RWPE1 (cell line): ENCODE results near the gene LMNTD1.

Experiments
- CTCF ChIA-PET: fragments of 350-600 bp; sonication (Branson Sonifier 250); formaldehyde crosslinking; extraction: SDS; loops from one replicate; lab custom pipeline; 2021; lab: Yijun Ruan, JAX
- POLR2A ChIA-PET: fragments of 400-600 bp; formaldehyde crosslinking; extraction: SDS; loops from one replicate; lab custom pipeline; 2020; ENCODE audit warnings: antibody characterized with exemption; ENCODE audit not compliant: low non-redundant PET; lab: Yijun Ruan, JAX
- DNase-seq: peaks from one replicate; pipeline ENCODE4 v3.0.0; 2012; ENCODE audit warnings: low spot score
- H3K27ac ChIP-seq: fragments of 450-650 bp; 2 replicates; pipeline ENCODE4 v1.5.1; 2017
- TF ChIP-seq, protein P1 (sequence below): fragments of 450-650 bp; conservative IDR thresholded peaks from 2 replicates; pipeline ENCODE4 v1.5.1; 2017; ENCODE audit warnings: low read depth, mild to moderate bottlenecking

The LMNTD1 gene

DNA sequence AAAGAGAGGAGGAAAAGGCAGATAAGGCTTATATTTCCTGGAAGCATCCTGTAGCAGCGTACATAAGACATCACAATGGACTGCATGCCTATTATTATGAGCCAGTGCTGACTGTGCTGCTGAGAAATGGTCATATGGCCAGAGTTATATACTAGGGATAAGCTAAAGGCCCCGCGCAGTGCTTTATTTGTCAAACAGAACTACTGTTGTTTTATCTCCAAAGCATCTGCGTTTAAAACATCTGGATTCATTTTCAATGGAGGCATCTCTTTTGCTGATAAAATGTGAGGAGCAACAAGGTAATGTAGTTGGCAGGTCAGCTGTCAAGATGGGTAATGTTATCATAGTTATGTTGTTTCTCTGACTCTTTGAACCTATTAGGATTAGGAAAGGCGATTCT is 28.0 kb upstream of the LMNTD1 start:
- CTCF ChIA-PET = interaction anchor here (0.6 kb wide), 1 partner anchor 40 kb away, joined by 4 read pairs; no protein-coding TSS in a partner anchor
- DNase-seq = no peak
- H3K27ac ChIP-seq = no peak overlapping the region
- POLR2A ChIA-PET = no interaction called here
- TF ChIP-seq, protein P1, sequence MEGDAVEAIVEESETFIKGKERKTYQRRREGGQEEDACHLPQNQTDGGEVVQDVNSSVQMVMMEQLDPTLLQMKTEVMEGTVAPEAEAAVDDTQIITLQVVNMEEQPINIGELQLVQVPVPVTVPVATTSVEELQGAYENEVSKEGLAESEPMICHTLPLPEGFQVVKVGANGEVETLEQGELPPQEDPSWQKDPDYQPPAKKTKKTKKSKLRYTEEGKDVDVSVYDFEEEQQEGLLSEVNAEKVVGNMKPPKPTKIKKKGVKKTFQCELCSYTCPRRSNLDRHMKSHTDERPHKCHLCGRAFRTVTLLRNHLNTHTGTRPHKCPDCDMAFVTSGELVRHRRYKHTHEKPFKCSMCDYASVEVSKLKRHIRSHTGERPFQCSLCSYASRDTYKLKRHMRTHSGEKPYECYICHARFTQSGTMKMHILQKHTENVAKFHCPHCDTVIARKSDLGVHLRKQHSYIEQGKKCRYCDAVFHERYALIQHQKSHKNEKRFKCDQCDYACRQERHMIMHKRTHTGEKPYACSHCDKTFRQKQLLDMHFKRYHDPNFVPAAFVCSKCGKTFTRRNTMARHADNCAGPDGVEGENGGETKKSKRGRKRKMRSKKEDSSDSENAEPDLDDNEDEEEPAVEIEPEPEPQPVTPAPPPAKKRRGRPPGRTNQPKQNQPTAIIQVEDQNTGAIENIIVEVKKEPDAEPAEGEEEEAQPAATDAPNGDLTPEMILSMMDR = no peak

DNA sequence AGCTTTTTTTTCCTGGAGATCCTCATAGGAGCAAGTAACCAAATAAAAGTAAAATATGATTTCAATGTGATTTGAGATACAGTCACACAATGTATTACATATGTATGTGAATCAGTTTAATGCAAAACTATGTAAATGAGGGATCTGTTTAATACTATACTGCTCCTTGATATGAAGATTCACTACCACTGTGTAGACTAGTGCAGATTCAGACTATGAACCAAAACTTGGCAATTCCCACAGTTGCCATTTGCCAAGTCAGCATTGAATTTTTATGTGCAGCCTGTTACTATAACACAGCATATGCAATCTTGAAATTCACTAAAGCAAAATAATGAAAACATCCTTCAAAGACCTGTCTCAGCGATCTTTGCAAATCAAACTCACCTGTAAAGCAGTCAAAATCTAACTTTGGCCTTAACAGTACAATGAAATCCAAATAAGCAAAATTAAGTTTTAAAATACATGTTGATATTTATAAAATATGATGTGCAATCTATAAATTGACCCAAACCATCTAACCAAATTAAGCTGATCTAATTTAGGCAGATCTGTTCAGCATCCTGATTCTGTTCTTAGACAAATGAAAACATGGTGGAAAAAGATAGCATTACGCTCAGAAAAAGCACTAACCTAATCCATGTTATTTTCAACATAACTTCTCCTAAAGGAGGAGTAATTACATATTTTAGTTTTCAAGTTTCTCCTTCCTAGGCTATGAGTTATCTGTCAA is 25.5 kb upstream of the LMNTD1 start:
- CTCF ChIA-PET = no interaction called here

DNA sequence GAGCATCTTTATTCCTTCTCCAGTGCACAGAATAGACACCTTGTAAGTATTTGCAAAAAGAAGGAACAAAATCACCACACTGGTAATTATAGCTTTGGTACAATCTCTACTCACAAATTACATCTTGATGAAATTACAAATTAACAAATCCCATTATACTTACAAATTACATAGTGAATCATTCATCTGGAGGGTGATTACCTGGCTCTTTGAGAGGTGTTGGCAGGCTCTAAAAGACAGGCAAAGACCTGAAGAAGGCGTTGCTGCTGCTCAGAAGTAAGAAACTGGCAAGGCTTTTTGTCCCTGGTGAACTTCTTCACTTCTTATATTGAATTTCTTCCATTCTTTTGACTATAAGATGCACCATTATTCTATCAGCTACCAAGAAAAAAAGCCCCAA is 21.7 kb upstream of the LMNTD1 start:
- ChIA-PET CTCF (no interaction called here), POLR2A (no interaction called here)
- TF ChIP-seq, protein P1 = no peak
- no peak for DNase-seq
- H3K27ac ChIP-seq = no peak overlapping the region

More for the DNA sequence above, 25.5 kb upstream of the LMNTD1 start:
- DNase-seq = no peak
- no peak overlapping the region for H3K27ac ChIP-seq
- POLR2A ChIA-PET = no interaction called here
- TF ChIP-seq, protein P1 = no peak

DNA sequence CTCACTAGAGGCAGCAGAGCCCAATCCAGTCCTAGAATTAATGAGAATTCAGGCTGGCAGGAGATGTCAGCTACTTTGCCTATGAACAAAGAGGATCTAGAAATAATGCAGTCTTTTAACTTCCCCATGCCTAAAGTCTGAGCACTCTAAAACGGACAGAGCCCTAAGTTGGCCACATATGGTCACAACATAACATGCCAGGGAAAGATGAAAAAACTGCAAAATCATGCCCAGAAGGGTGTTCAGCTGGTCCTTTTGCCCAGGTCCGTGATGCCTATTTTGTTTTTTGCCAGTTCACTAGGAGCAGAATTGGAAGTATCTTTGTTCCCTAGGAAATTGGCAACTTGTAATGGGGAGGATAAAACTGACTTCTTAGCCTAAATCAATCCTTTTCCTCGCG is 20.3 kb upstream of the LMNTD1 start:
- no peak for DNase-seq
- TF ChIP-seq, protein P1 = no peak
- ChIA-PET CTCF (interaction anchor here (0.6 kb wide), 1 partner anchor 138 kb away, joined by 3 read pairs; no protein-coding TSS in a partner anchor), POLR2A (no interaction called here)
- no peak overlapping the region for H3K27ac ChIP-seq

DNA sequence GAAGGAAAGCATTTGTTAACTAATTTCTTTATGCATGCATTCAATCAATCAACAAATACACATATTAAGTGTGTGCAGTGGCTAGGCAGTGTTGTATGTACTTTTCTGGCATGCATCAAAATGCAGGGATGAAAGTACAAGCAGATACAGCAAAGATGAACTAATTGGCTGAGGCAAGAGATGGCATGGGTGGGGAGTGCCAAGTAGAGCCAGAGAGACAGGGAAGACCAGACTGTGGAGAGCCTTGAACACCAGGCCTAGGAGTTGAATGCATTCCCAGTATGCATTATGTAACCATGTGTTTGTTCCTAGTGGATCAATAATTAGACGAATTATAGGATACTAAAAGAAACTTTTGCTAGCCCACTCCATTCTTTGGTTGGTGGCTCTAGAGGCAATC is 17.3 kb upstream of the LMNTD1 start:
- TF ChIP-seq, protein P1 = no peak
- no peak overlapping the region for H3K27ac ChIP-seq
- CTCF ChIA-PET = no interaction called here
- POLR2A ChIA-PET = no interaction called here
- DNase-seq = no peak

DNA sequence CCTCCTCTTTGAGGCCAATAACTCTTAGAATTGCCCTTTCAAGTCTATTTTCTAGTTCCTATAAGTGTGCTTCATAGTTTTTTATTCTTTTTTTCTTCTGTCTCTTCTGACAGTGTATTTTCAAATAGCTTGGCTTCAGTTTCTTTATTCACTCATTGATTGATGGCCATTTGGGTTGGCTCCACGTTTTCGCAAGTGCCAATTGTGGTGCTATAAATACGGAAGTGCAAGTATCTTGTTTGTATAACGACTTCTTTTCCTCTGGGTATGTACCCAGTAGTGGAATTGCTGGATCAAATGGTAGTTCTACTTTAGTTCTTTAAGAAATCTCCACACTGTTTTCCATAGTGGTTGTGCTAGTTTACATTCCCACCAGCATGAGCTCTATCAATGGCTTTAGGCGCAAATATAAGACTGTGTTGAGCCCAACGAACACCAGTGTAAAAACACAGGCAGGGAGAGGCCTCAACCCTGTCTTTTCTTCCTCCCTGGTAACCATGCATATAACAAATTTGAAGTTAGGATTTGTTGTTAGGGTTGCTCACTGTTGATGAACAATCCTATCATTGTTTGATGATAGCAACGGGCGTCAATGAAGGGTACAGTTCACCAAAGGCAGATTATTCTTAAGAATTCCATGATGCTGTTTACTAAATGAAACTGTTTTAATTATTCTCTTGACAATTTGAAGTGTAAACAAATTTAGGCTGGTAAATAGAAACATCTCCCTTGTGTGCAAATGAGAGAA is 13.3 kb upstream of the LMNTD1 start:
- POLR2A ChIA-PET = no interaction called here
- TF ChIP-seq, protein P1 = no peak
- DNase-seq = no peak
- CTCF ChIA-PET = no interaction called here
- no peak overlapping the region for H3K27ac ChIP-seq
